GM23248 (cell line): Measurements from ENCODE around the gene PRKAB1.

Source experiments
- EZH2 ChIP-seq: fragments of 200-600 bp; sonication (generic); IDR thresholded peaks from 2 replicates; pipeline ENCODE4 v1.6.1; 2018; ENCODE audit warnings: antibody characterized with exemption, mild to moderate bottlenecking; ENCODE audit not compliant: insufficient read depth, poor library complexity, severe bottlenecking
- EZH2phosphoT487 ChIP-seq: fragments of 200-600 bp; sonication (generic); IDR thresholded peaks from 2 replicates; pipeline ENCODE4 v1.6.1; 2018; ENCODE audit warnings: antibody characterized with exemption, moderate library complexity, mild to moderate bottlenecking, low read depth; ENCODE audit not compliant: insufficient read depth

DNA sequence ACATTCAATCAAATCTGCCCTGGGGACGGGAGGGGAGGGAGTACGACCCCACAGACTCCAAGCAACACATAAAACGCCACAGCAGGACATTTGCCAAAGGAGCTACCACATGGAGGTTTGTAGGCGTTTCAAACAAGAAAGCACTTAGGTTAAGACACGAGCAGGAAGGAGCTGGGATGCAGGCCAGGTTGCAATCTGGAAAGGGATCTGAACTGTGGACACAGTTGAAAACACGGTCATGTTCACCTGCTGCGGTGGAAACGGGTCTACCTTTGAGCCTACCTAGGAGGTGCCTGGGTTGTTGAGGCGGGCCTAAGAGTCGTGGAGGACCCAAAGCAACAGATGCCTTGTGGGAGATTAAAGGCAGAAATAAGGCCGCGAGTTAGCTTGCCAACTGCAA lies 18.4 kb downstream of the PRKAB1 start:
- TF ChIP-seq EZH2phosphoT487 (no peak), EZH2 (no peak)
